Choroid plexus epithelial cell (primary cell): ENCODE measurements around the gene EDARADD.
"Not testable (repeated sequence)": the region's sequence is repeated elsewhere in the genome, so short reads cannot be mapped to it uniquely, and the experiment has no call there.

Source experiments
- DNase-seq: peaks from one replicate; pipeline ENCODE4 v3.0.0-alpha.2; 2010; ENCODE audit warnings: low read depth
- H3K4me3 ChIP-seq: 2 replicates; pipeline ENCODE4 v1.5.1; 2011; ENCODE audit warnings: low read depth, mild to moderate bottlenecking, control low read depth, low read length, moderate library complexity
- TF ChIP-seq, protein P1 (sequence below): conservative IDR thresholded peaks from 2 replicates; pipeline ENCODE4 v1.5.1; 2011; ENCODE audit warnings: low read depth, mild to moderate bottlenecking, control low read depth, inconsistent platforms, low read length, moderate library complexity

Gene EDARADD

DNA sequence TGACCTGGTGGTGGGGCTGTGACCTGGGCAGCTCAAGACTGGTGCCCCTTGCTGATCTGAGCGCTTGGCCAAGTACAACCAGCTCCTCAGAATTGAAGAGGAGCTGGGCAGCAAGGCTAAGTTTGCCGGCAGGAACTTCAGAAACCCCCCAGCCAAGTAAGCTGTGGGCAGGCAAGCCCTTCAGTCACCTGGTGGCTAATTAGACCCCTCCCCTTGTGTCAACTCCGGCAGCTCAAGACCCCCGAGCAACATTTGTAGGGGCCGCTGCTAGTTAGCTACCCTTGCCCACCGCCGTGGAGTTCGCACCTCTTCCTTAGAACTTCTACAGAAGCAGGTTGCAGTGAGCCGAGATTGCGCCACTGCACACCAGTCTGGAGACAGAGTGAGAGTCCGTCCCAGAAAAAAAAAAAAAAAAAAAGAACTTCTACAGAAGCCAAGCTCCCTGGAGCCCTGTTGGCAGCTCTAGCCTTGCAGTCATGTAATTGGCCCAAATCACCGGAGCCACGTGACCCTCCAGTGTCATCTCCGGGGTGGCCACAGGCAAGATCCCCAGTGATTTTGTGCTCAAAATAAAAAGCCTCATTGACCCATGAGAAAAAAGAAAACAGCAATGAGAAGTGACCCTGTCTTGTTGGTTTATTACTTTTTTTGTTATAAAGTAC, 90.4 kb downstream of the EDARADD start:
- TF ChIP-seq, protein P1, sequence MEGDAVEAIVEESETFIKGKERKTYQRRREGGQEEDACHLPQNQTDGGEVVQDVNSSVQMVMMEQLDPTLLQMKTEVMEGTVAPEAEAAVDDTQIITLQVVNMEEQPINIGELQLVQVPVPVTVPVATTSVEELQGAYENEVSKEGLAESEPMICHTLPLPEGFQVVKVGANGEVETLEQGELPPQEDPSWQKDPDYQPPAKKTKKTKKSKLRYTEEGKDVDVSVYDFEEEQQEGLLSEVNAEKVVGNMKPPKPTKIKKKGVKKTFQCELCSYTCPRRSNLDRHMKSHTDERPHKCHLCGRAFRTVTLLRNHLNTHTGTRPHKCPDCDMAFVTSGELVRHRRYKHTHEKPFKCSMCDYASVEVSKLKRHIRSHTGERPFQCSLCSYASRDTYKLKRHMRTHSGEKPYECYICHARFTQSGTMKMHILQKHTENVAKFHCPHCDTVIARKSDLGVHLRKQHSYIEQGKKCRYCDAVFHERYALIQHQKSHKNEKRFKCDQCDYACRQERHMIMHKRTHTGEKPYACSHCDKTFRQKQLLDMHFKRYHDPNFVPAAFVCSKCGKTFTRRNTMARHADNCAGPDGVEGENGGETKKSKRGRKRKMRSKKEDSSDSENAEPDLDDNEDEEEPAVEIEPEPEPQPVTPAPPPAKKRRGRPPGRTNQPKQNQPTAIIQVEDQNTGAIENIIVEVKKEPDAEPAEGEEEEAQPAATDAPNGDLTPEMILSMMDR = no peak
- H3K4me3 ChIP-seq = no peak overlapping the region
- no peak for DNase-seq

DNA sequence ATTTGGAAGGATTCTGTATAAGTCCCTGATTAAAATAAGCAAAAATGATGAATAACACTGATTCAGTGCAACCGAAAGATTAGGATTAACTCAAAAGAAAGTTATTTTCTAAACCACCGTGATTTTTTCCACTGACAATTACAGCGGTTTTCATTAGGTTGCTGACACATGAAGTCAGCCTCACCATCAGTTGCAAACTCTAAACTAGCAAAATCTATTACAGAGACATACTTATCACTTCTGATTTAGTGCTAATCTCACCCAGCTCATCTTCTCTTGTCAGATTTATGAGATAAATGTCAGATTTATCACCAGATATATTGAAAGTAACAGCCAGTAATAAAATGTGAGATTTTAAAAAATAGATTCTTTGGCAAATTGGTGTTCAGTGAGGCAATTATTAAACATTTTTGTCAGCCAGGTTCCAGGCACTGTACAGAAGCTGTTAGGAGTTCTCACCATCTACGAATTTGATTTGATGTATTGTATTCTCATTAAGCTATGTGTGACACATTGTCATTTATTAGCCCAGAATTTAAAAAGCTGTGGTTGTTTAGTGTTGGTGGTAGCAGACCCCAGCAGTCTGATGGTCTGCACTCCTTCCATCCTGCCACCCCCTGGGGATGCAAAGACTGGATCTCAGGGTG, 92.4 kb downstream of the EDARADD start:
- no peak overlapping the region for H3K4me3 ChIP-seq
- TF ChIP-seq, protein P1 = no peak
- no peak for DNase-seq

DNA sequence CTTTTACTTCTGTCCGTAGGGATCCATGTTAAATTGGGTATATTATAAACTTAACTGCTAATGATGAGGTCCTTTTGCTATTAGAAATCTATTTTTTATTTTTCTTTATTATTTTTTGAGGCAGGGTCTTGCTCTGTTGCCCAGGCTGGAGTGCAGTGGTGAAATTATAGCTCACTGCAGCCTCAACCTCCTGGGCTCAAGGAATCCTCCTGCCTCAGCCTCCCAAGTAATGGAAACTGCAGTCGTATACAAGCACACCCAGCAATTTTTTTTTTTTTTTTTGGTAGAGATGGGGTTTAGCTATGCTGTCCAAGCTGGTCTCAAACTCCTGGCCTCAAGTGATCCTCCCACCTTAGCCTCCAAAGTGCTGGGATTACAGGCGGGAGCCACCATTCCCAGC, 95.1 kb downstream of the EDARADD start:
- H3K4me3 ChIP-seq, DNase-seq: not testable (repeated sequence)

DNA sequence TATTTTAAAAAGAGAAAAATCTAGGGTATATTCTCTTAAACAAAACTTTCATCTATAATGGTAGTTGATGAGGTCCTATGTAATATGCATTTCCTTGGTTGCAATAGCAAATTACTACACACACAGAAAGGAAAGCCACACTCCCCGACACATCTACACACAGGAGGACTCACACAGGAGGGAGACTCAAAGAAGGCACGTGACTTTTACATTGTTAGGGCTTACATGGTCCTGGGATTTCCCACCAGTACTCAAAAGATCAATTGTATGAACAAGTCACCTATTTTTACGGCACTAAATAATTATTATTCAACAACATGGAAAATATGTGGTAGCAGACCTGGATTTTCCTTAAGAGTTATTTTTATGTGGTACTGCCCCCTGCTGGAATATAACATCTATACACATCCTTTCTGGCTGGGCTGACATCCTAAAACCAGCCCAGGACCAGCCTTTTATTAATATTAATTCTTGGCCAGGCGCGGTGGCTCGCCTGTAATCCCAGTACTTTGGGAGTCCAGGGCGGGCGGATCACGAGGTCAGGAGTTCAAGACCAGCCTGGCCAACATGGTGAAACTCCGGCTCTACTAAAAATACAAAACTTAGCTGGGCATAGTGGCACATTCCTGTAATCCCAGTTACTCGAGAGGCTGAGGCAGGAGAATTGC, 95.8 kb downstream of the EDARADD start:
- no peak overlapping the region for H3K4me3 ChIP-seq
- TF ChIP-seq, protein P1 = peak; percentile 58
- DNase-seq = peak; percentile 85

DNA sequence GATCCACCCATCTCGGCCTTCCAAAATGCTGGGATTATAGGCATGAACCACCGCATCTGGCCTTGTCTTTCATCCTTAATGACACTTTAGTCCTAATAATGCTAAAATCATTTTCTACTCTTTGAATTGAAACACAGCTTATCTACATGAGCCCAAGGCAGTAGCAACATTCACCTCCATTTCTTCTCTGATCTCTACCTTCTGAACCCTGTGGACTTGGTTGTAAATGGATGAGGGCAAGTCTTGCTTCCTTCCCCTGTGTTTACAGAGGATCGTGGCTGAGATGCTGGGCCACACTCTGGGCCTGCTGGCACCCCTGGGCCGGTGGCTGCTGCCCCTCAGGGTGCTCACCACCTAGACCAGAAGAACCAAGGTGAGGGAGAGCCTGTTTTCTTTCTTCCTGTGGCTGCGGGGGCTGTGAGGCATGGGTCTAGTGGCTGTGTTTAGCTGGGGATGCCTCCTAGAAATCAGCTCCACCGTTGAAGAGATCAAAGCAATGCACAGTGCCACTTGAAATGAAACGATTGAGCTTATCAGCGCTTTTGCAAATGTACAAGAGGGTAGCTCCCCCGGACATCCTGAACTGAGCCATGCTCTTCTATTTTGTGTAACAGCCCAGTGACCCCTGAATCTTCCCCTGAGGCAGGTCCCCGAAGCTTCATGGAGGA, 97.5 kb downstream of the EDARADD start:
- DNase-seq = no peak
- no peak overlapping the region for H3K4me3 ChIP-seq
- TF ChIP-seq, protein P1 = no peak

DNA sequence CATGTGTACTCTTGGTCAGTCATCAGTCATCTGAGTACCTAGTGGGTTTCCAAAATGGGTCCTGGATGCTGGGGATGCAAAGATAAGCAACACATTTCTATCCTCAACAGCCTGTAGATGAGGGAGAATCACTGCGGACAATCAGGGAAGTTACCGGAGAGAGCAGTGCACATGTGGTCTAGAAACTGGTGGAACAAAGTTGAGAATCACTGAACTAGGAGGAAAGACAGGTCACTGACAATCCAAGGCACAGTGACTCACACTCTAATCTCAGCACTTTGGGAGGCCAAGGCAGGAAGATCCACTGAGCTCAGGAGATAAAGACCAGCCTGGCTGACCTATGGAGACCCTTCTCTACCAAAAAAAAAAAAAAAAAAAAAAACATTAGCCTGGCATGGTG, 98.3 kb downstream of the EDARADD start:
- DNase-seq = no peak
- H3K4me3 ChIP-seq = no peak overlapping the region
- TF ChIP-seq, protein P1 = no peak

DNA sequence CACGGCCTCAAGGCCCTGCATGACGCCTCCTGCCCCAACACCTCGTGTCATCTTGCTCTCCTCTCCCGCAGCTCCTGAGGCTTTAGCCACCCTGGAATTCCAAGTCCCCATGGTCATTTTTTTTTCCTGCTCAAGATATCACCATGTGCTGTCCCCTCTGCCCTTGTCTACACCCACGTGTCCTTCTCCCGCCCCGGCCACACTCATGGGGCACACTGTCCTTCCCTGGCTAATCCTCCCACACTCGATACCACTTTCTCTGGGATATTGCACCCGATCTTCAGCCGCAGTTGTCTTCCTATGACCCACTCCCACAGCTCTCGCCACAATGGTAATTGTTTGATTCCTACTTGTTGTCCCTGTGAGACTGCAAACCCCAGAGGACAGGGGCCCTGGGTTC, 100.0 kb downstream of the EDARADD start:
- no peak for DNase-seq
- TF ChIP-seq, protein P1 = no peak
- H3K4me3 ChIP-seq = no peak overlapping the region
